NCI-H82 treated with DMSO at 0.1 percent for 48 hours (cell line): ENCODE measurements around the gene TRANK1.
"Not testable (repeated sequence)": the region's sequence is repeated elsewhere in the genome, so short reads cannot be mapped to it uniquely, and the experiment has no call there.

ENCODE experiments used
- DNase-seq: peaks from one replicate; lab custom pipeline; 2025; ENCODE audit not compliant: unreplicated experiment; lab: John Stamatoyannopoulos, UW

Gene TRANK1

GRCh38 chr3:36923523-36923943, 21.3 kb downstream of the TRANK1 start:
- DNase-seq, result no peak

- DNase-seq, result no peak
Observed at GRCh38 chr3:36920884-36921567, 23.8 kb downstream of the TRANK1 start.

- DNase-seq, result no peak
Observed at GRCh38 chr3:36919439-36920160, 25.3 kb downstream of the TRANK1 start.

GRCh38 chr3:36918050-36918449, 26.8 kb downstream of the TRANK1 start:
- no peak for DNase-seq

GRCh38 chr3:36911990-36912804, 32.7 kb downstream of the TRANK1 start:
- no peak for DNase-seq

- no peak for DNase-seq
Observed at GRCh38 chr3:36909666-36910065, 35.2 kb downstream of the TRANK1 start.

- DNase-seq, result no peak
Observed at GRCh38 chr3:36909181-36909580, 35.7 kb downstream of the TRANK1 start.

- no peak for DNase-seq
Observed at GRCh38 chr3:36908647-36909180, 36.1 kb downstream of the TRANK1 start.

- DNase-seq, result no peak
Observed at GRCh38 chr3:36907911-36908646, 36.8 kb downstream of the TRANK1 start.

GRCh38 chr3:36906504-36907149, 38.2 kb downstream of the TRANK1 start:
- DNase-seq, result no peak

- DNase-seq, result no peak
Observed at GRCh38 chr3:36905545-36905944, 39.3 kb downstream of the TRANK1 start.

- DNase-seq, result no peak
Observed at GRCh38 chr3:36904641-36905040, 40.2 kb downstream of the TRANK1 start.

- not testable (repeated sequence) for DNase-seq
Observed at GRCh38 chr3:36904065-36904464, 40.8 kb downstream of the TRANK1 start.

GRCh38 chr3:36903119-36903882, 41.6 kb downstream of the TRANK1 start:
- no peak for DNase-seq

GRCh38 chr3:36901588-36901987, 43.3 kb downstream of the TRANK1 start:
- DNase-seq, result no peak

- no peak for DNase-seq
Observed at GRCh38 chr3:36900474-36901443, 44.1 kb downstream of the TRANK1 start.

GRCh38 chr3:36895496-36896409, 49.1 kb downstream of the TRANK1 start:
- DNase-seq, result no peak
